ENCODE measurements around the gene LSR.

GRCh38 chr19:35304036-35304435 lies 55.2 kb downstream of the LSR start:
- no peak for TF ChIP-seq REST (IDR thresholded peaks at IDR 0.05; ENCODE audit: insufficient replicate concordance, low read depth)
- TF ChIP-seq, protein P1, sequence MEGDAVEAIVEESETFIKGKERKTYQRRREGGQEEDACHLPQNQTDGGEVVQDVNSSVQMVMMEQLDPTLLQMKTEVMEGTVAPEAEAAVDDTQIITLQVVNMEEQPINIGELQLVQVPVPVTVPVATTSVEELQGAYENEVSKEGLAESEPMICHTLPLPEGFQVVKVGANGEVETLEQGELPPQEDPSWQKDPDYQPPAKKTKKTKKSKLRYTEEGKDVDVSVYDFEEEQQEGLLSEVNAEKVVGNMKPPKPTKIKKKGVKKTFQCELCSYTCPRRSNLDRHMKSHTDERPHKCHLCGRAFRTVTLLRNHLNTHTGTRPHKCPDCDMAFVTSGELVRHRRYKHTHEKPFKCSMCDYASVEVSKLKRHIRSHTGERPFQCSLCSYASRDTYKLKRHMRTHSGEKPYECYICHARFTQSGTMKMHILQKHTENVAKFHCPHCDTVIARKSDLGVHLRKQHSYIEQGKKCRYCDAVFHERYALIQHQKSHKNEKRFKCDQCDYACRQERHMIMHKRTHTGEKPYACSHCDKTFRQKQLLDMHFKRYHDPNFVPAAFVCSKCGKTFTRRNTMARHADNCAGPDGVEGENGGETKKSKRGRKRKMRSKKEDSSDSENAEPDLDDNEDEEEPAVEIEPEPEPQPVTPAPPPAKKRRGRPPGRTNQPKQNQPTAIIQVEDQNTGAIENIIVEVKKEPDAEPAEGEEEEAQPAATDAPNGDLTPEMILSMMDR (IDR thresholded peaks at IDR 0.05; ENCODE audit: insufficient read depth, low read length), result no peak
- TF ChIP-seq SPI1 (IDR thresholded peaks at IDR 0.05; ENCODE audit: borderline replicate concordance, low read depth), result no peak

All from HL-60 (cell line).